NCI-H1436 (cell line): ENCODE measurements around the gene AAK1.
"Not testable (repeated sequence)": the region's sequence is repeated elsewhere in the genome, so short reads cannot be mapped to it uniquely, and the experiment has no call there.

Source experiments
- DNase-seq: peaks from one replicate; lab custom pipeline; 2025; lab: John Stamatoyannopoulos, UW

AAK1 gene

DNA sequence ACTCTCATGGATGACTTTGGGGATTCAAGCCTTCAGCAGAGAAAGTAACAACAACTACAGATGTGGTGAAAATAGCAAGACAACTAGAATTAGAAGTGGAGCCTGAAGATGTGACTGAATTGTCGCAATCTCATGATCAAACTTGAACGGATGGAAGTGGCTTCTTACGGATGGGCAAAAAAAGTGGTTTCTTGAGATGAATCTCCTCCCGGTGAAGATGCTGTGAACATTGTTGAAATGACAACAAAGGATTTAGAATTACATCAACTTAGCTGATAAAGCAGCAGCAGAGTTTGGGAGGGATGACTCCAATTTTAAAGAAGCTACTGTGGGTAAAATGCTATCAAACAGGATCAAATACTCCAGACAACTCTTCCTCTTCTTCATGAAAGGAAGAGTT, 43.1 kb downstream of the AAK1 start:
- DNase-seq: no peak

DNA sequence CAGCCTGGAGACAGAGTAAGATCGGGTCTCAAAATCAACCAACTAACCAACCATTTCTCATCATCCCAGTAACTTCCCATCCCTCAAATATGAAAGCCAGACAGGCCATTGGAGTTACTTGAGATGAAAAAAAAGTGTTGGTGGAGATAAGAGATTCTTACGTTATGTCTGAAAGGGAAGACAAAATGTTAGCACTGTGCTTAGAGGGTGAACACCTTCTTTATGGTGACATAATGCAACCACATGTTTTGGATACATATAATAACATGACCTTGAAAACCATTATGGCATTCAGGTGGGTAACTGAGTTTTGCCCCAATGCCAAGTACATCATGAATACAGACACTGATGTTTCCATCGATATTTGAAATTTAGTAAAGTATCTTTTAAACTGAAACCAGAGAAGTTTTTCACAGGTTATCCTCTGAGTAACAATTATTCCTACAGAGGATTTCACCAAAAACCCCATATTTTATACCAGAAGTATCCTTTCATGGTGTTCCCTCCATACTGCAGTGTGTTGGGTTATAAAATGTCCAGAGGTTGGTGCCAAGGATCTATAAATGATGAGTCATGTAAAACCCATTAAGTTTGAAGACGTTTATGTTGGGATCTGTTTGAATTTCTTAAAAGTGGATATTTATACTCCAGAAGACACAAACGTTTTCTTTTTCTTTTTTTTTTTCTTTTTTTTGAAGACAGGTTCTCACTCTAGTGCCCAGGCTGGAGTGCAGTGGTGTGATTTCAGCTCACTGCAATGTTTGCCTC, 45.5 kb downstream of the AAK1 start:
- DNase-seq: no peak

DNA sequence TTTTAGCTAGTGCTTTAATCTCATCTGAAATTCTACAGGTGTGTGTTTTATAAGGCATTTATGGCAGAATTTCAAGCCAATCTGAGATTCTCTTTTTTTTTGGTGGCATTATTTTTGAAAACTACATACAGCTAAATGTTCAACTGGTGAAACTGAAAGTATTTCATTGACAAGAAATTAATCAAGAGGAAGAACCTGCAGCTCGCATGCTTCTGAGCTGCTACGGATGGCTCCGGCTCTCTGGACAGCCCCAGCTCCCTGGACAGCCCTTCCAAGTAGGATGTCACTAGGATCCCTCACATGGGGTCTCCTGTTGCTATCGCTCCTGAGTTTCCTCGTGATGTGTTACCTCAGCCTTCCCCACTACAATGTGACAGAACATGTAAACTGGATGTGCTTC, 46.4 kb downstream of the AAK1 start:
- no peak for DNase-seq

DNA sequence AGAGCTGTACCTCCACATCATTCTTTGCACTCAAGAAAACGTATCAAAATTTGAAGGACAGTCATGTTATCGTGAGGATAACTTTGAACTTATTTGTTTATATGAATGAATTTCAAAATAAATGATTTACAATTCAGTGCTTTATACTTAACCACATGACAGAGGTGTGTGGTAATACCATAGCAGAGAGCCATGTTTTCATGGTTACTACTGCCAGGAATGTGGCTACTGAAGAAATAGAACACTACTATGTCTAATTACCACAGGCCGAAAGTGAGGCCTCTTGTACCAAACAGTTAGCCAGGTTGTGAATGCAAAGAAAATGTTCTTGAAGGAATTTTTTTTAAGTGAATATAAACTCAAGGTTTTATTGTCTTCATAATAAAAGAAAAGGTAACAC, 49.2 kb downstream of the AAK1 start:
- no peak for DNase-seq

DNA sequence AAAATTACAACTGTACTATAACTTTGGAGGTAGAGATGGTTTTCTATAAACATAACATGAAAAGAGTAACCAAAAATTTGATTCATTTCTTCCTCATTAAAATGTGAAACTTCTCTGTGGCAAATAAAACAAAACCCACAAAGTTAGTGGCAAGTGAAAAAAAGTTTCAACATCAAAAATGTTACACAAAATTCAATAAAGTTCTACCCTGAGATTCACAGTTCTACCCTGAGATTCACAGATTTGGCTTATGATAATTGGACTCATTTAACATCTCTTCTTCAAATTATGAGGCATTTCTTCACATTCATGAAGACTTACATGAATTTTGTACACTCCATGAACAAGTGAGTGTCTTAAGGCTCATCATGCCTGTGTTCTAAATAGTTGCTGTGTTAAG, 51.0 kb downstream of the AAK1 start:
- no peak for DNase-seq

DNA sequence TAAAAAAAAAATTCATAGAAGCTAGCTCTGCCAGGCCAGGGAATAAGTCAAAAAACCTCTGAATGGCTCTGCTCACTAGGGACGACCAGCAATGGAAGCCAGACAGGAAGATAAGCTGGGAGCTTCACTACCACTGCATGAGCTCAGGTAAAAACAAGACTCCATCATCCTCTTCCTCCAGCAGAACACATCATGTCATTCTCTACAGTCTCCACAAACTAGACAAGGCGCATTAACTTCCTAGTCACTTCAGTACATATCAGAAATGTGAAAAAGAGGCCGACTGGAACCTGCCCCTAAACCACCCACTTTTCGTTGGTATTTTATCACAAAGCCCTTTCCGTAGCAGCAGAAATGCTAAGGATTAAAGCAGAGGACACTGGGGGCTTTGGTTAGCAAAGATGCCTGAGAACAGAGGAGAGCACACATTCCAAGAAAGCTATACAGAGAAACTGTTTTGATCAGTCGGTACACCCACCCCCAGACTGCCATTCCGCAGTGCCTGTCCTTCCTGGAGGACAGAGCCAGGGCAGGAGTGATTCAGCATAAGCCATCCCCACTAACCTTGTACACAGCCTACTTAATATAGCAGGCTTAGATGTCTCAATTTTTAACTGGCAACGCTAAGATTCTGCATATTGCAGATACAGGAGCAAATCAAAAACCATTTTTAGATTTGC, 53.4 kb downstream of the AAK1 start:
- no peak for DNase-seq

DNA sequence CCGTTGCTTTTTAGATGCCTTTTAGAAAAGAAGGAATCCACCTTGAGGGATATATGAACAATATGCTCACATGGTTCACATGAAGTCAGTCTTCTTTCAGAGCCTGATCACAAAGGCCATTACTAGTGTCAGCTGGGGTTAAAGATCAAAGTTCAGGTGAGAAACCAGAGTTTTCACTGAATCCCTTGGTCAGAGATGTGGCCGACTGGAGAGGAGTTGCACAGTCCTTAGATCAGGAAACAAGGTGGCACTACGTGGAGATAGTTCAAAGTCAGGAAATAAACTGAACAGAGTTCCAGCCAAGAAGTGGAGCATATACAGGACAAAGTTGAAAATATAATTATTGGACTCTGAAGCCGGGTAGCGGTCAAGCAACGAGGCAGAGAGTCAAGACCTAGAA, 54.6 kb downstream of the AAK1 start:
- DNase-seq: no peak

DNA sequence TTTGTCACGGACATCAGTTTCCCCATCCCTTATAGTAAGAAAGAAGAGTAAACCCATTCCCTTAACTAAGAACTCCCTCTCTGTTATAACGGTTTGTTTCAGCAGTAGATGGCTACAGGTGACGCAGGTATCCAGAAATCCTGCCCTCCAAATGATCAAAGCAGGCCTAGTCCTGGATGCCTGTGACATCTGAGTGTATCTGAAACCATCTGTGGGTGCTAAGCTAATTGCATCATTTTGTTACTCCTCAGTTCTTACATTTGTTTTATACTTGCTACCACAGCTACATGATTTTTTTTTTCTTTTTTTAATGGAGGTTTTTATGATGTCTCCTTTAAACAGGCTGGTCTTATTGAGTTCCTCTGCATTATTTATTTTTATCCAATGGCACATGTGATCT, 55.1 kb downstream of the AAK1 start:
- DNase-seq: no peak

DNA sequence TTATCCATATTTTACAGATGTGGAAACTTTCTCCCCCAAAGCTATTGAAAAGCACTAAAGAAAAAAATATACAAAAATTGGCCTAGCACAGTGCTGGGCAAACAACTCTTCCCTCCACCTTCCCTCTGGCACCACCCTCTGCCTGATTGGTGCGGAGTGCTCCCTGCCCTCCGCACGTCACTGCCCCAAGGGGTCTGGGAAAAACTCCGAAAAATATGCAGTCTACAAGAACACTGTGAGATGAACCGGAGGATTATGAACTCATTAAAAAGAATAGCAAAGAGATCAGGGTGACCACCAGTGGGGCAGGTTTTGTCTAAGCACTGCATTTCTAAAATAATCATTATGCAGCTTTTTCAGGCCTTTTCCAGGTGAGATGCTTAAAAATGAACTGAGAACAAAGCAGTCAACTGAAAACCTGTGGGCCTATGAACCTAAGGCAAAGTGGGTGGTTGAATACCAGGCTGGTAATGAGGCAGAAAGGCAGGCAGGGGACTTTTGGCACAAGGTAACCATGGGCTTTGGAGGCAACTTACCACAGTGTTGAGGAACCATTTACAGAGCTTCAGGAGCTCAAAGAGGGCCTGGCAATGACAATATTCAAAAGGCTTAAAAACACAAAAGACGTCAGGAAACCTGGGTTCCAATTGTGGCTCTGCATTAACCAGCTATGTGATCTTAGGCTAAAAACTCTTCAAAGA, 57.5 kb downstream of the AAK1 start:
- DNase-seq: no peak

DNA sequence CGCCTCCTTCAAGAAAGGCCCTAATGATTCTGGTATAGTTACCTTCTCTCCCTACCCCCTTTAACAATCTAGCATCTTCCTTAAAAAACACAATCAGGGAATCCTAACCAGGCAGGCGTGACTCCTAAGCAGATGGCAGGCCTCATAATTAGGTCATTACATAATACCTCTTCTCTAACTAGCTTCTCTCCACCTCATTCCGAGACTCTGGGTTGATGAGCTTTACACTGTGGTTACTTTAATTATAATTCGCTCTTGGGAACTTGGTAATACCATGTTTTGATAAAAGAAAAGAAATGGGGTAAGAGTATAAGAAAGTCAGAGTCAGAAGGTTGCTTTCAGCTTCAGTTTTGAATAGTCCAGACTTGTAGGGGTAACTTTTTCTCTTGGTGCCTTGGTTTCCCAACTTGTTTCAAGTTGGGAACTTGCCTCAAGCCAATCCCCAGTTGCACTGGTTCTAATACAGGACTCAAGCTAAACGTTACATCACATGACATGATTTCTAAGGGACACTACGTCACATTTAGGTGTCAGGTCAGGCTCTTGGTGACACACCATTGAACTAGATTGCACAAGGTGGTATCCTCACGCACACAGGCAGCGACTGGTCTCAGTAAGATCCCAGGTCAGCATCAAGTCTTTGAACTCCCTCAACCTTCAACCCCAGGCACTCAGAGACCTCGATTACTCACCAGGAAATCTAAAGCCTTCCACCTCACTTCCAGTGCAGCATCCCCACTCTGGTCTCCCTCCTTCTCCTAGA, 59.2 kb downstream of the AAK1 start:
- no peak for DNase-seq

DNA sequence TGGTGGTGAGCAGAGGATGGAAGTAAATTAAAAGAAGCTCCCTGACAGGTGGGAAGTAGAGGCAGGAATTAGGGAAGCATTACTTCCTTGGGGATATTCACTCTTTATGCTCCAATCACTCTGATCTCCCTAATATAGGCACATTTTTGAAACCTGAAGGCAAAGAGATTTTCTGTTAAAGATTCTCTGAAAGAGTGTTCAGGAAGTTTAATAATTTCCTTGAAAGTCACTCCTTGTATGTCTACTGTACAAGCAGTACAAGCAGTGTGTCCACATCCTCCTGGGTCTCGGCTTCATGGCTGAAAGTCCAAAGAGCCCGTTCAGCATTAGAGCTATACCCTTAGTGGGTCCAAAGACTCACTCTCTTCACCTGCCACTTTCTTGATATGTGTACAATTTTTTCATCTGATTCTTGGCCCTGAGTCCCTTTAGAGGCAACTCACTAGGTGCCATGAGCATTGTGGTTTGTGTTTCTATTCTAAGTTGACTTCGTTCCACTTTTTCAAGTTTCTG, 60.2 kb downstream of the AAK1 start:
- DNase-seq: no peak

DNA sequence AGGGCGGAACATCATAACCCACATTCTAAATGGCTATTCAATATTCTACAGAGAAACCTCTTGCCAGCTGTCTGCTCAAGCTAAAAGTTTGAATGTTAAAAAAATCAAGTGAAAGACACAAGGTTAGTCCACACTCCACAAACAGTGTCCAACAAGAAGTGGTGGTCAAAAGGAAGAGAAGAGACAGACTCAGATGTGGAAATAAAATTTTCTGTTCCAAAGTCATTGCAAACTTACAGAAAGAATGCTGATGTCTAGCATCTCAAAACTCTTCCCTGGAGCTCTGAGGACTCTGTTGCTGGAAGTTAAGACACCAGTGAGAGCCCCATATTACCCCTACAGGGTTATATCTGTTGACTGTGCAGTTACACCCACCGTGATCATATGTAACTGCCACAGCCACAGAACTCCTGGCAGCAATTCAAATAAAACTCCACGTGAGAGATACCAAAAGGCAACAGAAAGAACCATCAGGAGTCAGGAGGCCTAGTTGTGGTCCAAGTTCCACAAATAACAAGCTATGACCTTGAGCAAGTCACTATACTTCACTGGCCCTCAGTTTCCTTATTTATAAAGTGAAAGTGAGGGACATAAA, 60.9 kb downstream of the AAK1 start:
- no peak for DNase-seq

DNA sequence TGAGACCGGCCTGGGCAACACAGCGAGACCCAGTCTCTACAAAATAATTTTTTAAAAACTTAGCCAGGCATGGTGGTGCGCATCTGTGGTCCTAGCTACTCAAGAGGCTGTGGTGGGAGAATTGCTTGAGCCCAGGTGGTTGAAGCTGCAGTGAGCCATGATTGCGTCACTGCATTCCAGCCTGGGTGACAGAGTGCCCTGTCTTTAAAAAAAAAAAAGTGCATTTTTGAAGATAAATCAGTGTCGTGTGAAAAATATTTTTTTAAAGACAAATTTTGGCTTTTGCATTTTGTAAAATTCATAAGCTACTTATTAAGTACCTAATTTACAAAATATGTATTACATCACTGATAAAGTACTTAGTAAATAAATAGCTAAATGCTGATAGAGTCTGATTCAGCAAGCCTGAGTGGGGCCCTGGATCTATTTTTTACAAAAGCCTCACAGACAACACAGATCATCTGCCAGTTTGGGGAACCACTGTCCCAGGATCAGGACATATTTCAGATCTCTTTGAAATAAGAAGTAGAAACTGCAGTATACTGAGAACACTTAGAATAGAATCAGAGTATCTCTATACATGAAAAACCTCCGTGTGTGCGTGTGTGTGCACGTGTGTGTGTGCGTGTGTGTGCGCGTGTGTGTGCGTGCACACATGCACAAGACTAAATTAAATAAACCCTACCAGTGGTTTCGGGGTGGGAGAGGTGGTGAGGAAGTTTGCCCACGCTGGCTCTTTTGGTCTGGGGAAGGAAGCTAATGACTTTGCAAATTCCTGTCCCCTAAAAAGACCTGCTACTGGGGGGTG, 61.6 kb downstream of the AAK1 start:
- no peak for DNase-seq

DNA sequence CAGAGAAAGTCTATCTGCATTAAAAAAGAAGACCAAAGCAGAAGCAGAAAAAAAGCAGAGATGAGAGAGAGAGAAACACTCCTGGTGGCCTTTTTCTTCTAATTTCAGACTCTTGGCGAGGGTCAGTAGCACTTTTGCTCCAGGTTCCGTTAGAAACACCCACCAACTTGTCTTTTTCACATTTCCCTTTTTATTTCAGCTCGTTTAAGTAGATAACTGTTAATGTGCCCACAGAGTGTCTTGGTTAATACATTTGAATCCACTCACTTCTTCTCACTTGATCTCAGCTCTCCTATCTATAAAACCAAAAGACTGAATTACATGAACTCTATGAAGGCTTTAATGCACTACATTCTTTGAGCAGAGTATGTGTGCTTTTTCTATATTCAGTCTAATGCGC, 63.1 kb downstream of the AAK1 start:
- no peak for DNase-seq

DNA sequence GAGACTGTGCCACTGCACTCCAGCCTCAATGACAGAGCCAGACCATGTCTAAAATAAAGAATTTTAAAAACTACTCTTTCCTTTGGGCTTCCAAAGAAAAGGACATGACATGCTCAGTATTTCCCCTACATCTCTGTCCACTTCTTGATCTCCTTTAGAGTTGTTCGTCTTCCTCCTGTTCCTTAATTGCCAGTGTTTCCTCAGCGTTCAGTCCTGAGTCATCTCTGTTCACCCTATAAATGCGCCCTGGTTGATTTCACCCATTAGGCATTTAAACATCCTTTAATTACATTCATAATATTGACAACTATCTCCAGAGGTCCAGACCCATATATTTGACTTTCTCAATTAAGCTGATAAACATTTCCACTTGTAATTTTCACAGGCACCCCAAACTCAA, 64.0 kb downstream of the AAK1 start:
- no peak for DNase-seq

DNA sequence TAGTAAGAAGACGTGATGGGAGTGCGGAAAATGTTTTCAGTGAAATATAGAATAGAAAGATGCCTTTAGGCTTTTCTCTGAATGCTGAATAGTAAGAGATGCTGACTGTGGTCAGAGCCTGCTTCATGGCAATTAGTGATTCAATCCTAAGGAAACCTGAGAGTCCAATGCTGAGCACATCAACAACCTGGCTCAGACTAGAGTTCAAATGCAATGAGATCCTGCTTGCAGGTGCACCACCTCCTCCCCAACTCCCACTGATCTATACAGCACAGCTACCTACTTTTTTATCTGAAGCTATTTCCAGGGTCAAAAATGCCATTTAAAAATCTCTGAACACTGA, 65.4 kb downstream of the AAK1 start:
- DNase-seq: no peak

DNA sequence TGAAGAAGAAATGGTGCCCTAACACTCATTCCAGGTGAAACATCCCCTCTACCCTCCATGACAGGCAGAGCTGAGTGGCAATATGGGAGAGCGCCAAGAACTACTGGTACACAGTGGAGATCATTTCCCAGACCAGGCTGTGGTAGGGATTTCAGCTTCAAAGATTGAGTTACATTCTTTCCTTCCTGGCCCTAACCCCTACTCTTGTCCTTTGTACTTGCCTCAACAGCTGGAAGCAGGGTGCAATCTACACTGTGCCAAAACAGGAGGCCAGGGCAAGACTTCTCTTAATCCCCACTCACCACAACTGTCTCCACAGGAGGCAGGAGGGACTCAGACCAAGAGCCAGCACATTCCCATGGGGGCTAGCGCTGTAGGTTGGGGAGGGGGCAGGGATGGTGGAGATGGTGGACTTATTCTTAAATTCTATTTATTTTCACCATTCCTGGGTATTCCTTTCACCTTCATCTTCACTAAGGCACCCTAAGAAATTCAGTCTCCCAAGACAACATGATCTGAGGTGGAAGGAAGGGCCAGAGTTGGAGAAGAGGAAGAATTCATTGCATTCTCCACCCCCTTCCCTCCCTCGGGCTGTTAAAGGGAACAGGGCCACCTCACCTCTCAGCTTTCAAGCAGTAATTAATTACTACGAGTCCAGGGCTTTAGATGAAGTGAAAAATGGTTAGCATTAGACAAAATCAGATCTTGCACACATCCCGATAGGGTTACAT, 65.9 kb downstream of the AAK1 start:
- no peak for DNase-seq

DNA sequence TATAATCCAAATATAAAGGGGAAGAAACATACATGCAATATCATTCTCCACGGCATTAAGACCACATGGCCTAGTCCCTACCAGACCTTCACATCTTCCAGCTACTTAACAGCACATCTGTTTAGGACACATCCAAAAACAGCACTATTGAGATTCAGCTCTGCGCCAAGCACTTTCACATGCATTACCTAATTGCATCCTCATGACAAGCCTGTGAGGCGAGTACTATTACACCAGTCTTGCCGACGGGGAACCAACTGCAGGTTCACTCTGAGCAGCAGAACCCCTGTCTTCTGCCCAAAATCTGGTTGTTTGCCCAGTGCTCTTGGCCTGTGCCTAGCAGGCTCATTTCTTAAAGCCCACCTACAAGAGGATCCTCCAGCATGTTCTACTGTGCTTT, 66.7 kb downstream of the AAK1 start:
- DNase-seq: no peak

DNA sequence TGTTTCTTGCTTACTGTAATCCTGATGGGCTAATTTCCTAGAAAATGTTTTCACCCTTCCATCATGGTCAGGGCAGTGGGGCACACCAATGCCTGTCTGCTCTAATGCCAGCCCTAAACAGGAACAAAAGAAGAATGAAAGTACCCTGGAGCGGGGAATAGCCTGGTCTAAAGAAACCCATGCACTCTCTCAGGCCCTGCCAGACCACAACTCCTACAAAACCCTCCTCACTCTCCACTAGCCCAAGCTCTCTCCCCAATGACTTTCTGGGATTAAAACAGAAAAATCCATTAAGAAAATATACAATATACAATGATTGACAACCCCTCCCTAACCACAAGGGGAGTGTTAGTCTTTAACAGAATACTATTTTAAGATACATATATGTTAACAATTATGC, 67.6 kb downstream of the AAK1 start:
- no peak for DNase-seq

DNA sequence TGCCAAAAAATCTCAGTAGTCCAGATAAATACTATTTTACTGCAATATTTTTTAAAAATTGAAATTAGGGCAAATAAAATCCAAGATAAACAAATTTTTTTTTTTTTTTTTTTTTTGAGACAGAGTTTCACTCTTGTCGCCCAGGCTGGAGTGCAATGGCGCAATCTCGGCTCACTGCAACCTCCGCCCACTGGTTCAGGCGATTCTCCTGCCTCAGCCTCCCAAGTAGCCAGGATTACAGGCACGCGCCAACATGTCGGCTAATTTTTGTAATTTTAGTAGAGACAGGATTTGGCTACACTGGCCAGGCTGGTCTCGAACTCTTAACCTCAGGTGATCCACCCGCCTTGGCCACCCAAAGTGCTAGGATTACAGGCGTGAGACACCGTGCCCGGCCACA, 68.2 kb downstream of the AAK1 start:
- not testable (repeated sequence) for DNase-seq

DNA sequence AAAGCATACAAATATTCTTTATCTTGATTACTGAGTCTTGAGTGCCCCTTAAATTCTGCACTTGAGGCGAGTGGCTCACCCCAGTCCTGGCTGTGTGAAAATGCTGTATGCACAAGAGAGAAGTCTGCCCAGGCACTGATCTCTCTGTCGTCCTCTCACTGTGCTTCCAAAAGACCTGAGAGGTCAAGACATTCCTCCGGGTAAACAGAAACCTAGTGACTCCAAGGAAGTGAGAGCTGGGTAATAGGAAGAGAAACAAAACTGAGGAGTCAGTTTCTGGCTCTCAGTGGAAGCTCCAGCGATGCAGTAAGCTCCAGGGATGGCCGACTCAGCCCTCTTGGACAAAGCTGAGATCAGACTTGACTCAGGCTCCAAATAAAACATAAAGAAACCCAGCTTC, 70.9 kb downstream of the AAK1 start:
- no peak for DNase-seq
